GM18519 (cell line): ENCODE results near the gene EXOC4.

Source experiments
- ATAC-seq: cut with Tn5 transposase; IDR thresholded peaks from one replicate; pipeline ENCODE4 v1.9.1; 2021; ENCODE audit warnings: mild to moderate bottlenecking, moderate library complexity; ENCODE audit not compliant: unreplicated experiment, low FRiP score

The EXOC4 gene

DNA sequence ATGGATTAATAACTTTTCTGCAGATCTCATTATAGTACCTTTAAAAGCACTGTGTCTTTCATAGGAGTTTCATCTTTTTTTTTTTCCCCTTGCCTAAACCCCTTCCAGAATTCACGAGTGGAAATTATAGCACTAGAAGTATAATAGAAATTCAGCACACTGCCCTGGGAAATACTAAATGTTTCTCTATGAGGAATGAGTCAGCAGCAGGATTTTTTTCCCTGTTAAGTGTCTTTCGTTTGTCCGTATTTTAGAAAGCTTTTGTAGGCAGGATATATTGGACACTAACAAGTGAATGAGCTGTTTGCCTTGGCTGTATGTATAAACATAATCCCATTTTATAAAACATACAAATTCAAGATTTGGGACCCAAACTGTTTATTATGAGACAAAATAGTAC is 105.8 kb downstream of the EXOC4 start:
- no peak for ATAC-seq

DNA sequence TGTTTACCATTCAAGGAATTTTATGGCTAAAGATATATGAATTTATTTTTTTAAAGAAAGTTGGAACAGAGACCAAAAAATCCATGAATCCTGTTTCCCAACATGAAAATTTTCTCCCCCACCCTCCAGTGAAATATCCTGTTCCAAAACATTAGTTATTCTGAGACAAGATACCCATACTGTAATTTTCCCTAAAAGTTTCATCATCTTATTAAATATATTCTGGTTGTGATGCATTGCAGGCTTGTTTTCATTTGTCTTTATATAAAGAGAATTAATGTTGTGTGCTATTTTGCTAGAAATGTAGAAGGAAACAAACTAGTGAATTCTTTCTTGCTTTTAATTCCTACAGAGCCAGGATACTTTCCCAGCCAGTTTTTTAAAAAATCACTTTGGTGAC is 106.6 kb downstream of the EXOC4 start:
- no peak for ATAC-seq

DNA sequence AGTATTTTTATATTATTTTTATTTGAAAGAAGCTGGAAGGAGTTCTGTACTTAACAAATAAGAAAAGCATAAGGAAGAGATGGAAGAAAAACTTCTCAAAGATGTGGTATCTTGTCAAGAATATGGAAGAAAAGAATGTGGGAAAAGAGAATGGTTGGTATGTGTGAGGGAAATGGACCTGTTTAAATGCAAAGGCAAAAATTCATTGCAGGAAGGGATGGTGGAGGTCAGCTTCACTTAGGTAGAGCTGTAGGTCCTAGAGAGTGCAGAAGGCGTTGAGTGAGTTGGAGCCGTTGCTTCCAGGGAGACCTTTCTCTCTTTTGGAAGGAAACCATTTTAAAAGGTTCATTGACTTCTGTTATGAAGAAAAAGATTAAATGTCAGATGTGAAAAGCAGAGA is 107.3 kb downstream of the EXOC4 start:
- no peak for ATAC-seq

DNA sequence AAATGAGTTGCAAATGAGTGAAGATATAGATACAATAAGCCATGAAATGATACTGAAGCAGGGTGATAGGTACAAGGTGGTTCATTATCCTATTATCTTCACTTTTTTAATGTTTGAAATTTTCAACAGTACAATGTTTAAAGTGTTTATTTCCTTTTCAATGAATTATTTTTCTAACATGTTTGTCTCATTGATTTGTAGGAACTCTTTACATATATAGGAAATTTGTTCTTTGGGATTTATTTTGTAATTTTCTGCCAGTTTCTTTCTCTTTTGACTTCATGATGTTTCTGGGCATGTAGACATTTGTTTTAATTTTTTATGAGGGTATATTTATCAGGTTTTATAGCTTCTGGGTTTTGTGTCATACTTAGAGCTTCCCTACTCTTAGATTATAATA is 108.9 kb downstream of the EXOC4 start:
- no peak for ATAC-seq

DNA sequence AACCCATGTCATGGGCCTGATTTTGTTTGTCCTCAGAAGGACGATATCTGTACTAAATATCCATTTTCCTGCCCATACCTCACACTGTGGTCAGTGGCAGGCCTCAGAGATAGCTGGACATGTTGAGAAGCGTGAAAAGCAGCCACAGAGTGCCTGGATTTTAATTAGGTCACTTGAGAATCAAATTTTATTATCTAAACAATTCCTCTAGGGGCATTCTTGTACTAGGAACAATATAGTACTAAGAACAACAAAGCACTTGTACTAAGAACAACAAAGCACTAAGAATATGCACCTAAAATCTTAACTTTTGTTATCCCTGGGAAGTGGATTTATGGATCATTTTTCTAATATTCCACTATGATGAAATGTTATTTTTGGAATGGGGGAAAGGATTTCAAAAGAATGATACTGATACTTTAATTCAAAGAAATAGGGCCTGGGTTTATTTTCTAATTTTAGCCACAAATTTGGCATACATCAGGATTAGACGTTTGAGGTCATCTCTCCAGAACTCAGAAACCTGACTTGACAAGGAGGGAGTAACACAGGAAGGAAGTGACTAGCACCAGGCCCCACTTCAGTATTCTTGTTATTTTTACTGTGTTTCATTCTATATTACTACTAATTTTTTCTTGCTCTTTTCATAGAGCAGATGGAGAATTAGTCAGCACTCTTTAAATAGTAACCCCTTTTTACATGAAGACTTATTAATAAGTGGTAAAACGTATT is 112.2 kb downstream of the EXOC4 start:
- ATAC-seq, result no peak

DNA sequence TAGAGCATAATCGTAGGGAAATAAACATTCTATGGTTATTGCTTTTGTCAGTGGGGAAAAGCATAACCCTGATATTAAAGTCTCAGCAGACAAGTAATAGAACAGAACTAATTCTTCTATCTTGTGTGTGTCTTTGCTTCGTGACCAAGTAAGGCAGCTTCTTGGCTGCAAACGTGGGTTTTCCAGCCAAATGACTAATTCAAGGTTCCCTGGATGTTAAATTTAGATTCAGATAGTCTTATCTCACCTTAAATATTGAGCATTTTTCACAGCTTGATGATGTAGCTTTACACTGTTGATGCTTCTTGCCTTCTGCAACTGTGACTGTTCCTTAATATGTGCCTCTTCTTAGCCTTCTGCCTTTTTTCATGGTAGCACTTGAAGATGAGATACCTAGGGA is 113.0 kb downstream of the EXOC4 start:
- ATAC-seq, result no peak

DNA sequence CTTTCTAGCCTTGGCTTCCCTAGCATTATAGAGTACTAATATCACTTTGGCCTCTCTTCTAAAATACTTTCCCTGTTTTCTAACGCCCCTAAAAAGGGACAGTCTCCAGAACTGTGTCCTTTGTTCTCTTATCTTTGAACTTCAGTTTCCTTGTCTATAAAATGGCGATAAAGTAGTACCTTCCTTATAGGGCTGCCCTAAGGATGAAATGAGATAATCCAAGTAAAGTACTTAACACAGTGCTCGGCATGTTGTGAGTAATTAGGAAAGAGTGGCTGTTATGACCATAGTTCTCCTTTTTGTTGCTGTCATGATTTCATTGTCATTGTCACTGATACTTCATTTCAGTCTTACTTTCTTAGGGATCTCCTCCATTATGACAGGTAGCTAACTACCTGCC is 114.7 kb downstream of the EXOC4 start:
- ATAC-seq, result no peak

DNA sequence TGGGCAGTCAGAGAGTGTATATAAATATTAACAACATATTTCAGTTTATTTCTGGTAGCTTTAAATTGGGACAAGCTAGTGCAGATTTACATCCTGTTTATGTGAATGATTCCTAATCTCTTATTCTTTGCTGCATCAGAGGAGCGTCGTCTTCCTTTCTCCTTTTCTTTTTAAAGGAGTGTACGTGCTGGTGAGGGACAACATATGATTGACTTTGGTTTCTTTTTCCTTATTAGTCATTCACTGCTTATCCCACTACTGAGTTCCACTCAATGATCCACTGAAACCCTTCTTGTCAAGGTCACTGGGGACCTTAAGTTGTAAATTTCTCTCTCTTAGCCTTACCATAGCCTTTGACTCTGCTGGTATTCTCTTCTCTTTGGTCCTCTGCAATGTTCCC is 116.3 kb downstream of the EXOC4 start:
- ATAC-seq, result no peak

DNA sequence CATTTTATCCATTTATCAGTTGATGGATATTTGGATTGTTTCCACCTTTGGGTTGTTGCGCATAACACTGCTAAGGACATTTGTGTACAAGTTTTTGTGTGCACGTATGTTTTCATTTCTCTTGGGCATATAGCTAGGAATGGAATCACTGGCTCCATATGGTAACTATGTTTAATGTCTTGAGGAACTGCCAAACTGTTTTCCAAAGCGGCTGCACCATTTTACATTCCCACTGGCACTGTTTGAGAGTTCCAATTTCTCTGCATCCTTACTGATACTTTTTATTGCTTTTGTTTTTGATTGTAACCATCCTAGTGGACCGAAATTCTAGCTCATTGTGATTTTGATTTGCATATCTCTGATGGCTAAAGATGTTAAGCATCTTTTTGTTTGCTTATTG is 118.7 kb downstream of the EXOC4 start:
- ATAC-seq, result no peak

DNA sequence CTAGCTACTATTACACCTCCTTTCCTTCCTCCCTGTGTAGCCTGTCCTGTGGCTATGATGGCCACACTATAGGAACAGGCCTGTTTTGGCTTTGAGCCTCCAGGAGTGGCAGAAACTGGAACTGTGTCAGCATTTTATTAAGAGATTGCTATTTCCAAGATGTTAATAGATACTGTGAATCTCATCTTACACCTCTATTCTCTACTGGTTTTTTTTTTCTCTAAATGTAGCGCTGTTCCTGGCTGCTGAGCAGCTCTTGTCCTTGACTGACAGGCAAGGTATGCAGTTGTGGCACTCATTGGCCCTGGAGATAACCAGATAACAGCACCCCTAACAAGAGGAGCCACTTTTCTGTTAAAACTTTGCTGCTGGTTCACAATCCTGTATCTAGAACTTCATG is 119.5 kb downstream of the EXOC4 start:
- ATAC-seq, result no peak

DNA sequence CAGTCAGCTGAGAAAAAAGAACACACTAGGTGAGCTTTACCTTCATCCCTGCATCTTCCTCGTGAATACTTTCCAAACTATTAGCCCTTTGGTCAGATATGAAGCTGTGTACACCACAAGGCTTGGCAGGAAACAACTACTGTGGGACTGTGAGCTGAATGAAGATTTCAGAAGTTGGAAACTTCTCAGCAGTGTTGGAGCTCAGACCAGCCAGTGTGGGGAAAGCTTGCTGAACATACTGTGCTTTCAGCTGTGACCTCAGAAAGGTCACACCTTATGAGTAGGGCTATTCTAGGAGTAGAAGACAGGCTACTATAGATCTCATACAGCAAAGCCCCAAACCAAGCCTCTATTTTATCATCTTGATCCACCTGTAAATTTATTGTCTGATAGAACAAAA is 123.6 kb downstream of the EXOC4 start:
- no peak for ATAC-seq

DNA sequence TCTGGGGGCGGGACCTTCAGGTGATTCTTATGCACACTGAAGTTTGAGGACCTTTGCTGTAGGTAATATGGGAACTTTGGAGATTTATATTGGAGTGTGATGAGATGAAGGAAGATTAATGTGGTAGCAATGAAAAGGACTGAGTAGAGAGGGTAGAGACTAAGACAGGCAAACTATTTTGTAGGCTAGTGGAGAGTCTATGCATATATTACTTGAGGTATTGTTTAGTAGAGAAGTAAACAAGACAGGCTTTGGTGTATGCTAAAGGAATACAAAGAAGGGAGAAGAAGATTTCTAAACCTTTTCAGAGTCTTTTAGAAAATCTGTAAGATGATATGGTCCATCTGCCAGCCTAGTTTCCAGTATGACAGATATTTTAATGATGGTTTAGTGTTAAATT is 129.1 kb downstream of the EXOC4 start:
- ATAC-seq, result no peak

DNA sequence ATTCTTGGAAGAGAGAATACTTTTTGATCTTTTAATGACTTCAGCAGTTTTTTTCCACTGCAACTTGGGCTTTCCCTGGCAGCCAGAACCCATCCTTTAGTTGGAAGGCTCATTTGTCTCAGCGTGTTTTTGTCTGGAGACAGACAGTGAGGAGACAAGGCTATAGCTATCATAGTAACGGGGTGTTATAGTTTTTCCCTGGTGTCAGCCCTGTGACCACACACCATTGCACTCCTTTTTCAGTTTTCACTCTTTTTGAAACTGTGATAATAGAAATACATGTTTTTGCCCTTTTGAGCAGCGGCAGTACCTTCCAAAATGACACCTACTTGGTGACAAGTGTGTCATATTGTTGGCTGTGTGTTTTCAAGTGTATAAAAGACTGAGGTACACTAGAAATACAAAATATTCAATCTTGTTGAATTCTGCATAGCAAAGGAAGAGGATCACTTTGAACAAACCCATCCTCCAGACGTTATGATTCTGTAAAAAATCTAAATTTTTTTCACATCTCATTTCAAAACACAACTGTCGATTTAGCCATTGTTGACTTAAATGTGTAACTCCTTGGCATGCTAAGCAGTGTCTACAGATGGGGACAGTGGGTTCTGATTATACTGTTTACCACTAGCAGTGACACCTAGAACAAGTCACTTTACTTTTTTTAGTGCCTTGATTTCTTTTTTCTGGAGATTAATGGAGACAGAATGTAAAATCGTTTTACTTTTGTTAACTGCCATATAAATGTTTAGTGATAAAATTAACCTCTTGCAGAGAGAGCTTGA is 130.1 kb downstream of the EXOC4 start:
- ATAC-seq, result no peak

DNA sequence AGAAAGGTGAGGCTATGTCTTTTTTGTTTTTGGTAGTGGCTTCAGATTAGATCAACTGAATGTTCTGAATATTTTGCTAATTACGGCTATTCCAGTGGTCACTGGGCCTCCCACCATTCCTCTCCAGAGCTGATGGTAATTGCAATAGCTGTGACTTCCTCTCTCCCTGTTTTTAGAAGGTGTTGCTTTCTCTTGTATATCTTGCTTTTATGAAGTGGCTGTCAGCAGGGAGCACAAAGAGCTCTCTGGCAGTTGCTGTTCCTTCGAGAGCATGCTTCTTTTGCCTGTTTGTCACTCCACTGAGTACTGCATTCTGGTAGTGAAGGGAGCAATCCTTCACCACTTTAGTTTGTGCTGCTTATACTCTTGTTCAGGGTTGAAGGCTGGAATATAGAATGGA is 133.3 kb downstream of the EXOC4 start:
- ATAC-seq, result no peak

DNA sequence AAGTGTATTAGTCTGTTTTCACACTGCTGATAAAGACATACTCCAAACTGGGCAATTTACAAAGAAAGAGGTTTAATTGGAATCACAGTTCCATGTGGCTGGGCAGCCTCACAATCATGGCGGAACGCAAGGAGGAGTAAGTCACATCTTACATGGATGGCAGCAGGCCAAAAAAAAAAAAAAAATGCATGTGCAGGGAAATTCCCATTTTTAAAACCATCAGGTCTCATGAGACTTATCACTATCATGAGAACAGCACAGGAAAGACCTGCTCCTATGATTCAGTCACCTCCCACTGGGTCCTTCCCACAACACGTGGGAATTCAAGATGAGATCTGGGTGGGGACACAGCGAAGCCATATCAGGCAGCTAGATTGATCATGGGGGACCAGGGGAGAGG is 136.8 kb downstream of the EXOC4 start:
- no peak for ATAC-seq

DNA sequence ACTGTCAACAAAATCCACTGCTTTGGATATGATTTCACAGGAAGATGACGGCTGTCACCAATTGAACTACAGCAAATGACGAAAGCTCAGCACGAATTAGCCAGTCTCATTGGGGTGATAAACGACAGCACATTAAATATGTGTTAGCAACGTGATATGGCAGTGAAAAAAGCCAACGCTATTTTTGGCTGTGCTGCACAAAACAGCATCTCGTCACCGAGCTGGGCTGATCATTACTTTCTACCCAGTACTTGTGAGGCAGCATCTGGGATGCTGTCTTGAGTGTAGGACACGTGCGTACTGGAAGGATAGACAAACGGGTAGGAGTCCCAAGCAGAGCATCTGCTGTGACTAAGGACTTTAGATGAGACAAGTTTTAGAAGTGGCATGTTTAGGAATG is 138.3 kb downstream of the EXOC4 start:
- ATAC-seq, result no peak

DNA sequence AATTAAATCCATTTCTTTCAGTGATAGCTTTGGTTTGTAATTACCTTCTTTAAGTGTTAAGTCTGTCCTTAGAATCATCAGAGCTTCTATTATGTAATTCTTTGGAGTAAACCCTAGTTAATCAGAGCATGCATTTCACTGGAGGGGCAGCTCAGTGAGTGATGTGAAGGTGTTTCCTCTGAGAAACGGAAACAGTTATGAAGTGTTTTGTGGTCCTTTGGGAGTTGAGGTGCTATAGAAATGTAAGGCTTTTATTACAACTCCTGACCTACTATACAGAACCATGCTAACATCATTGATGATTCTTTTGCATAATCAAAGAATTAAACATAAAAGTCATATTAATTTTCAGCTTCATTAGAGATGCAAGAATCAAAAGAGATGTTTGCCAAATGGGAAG is 141.5 kb downstream of the EXOC4 start:
- ATAC-seq, result no peak

DNA sequence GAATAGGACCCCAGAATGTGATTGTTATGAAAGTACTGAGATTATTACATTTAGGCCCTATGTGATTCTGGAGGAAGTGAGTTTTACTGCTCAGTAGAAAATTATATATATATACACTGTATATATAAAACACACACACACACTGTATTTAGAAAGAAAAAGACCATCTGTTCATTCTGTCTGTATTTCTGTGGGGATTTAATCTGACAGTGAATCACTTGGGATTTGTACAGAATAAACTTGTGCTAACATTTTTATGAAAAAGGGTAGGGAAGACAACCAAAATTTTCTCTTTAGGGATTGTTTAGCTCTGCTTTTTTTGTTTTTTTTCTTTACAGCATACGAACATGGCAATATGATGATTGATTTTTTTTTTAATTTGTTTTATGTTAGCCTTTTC is 142.7 kb downstream of the EXOC4 start:
- no peak for ATAC-seq

DNA sequence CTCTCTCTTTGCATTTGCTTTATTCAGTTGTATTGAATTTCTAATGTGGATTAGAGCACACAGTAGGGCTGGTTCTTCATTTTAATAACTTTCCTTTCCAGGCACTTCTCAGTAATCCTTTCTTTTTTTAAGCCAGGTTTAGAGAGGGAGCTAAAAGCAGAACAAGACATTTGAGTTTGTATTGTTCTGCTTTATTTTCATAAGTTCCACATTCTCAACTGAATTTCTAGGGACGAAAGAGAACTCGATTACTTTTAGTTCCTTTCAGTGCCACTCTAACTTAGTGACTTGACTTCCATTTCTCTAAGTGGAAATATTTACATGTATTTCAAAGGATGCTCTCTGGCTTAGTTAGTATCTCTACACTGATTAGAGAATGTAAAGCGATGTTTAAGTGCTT is 145.6 kb downstream of the EXOC4 start:
- ATAC-seq, result no peak

DNA sequence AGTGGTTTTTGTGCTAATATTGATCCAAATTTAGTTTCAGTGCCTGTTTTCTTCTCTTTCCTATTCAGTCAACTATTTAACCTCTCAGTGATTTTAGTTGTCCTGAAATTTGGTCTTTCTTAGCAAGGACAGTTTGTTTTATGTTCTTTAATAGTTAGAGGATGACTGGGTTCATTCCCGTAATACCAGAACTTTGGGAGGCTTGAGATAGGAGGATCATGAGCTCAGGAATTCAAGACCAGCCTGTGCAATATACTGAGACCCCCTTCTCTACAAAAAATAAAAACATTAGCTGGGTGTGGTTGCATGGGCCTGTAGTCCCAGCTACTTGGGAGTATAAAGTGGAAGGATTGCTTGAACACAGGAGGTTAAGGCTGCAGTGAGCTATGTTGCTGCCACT is 148.3 kb downstream of the EXOC4 start:
- no peak for ATAC-seq

DNA sequence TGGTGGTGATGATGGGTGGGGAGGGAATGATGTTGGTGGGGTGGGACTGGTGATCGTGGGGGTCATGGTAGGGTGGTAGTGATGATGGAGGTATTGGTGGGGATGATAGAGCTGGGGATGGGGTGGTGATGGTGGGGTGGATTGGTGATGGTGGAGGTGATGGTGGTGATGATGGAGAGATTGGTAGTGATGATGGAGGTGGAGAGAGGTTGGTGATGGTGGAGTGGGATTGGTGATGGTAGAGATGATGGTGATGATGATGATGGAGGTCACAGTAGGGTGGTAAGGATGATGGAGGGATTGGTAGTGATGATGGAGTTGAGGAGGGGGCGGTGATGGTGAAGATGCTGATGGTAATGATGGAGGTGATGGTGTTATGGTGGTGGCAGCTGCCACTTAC is 155.3 kb downstream of the EXOC4 start:
- ATAC-seq, result no peak

DNA sequence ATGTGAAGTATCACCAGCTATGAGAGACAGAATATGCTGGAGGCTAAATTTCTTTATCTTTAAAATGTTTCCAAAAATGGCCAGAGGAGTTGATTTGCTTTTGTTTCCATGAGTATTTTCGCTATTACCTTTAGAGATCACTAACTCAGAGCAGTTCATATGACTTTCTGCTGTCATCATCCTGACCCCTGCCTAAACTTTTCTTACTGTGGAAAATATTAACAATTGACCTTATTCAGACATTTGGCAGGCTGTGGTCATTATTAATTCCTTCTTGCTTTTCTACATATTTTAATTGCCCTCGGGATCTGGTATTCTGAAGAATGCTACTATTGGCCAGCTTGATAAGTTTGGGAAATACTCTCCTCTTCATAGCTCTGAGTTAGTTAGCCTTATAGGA is 156.5 kb downstream of the EXOC4 start:
- no peak for ATAC-seq
